ENCODE data around the gene MIA.
A peak's percentile ranks its signal among the peaks of the same experiment; 100 is the strongest.
"Not testable (repeated sequence)": the region's sequence is repeated elsewhere in the genome, so short reads cannot be mapped to it uniquely, and the experiment has no call there.

MIA gene

DNA sequence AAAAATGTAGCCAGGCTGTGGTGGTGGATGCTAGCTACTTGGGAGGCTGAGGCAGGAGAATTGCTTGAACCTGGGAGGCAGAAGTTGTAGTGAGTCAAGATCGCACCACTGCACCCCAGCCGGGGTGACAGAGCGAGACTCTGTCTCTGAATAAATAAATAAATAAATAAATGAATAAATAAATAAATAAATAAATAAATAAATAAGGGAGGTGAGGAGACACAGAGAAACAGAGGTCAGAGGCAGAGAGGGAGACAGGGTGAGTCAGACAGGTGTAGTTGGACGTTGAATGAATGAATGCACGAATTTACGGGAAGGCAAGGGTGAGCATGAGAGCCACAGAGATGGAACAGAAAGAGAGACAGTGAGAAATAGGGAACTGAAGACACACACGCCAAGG lies 5.8 kb downstream of the MIA start:
- no peak for DNase-seq

DNA sequence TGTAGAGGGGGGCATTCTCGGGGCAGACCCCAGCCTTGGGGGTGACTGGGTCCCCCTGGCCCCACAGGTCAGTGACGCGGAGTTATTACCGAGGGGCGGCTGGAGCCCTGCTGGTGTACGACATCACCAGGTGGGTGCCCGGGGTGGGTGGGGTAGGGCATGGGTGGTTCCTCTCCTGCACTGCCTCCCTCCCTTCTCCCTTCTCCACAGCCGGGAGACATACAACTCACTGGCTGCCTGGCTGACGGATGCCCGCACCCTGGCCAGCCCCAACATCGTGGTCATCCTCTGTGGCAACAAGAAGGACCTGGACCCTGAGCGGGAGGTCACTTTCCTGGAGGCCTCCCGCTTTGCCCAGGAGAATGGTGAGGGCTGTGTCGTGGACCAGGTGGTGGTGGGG lies 8.4 kb downstream of the MIA start:
- no peak for DNase-seq

DNA sequence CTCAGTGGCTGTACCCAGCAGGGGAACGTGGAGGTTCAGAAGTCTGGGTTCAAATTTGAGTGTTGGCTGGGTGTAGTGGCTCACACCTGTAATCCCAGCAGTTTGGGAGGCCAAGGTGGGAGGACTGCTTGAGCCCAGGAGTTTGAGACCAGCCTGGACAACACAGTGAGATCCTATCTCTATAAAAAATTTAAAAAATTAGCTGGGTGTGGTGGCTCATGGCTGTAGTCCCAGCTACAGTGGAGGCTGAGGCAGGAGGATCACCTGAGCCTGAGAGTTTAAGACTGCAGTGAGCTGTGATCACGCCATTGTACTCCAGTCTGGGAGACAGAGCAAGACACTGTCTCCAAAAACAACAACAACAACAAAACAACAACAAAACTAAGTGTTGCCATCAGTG lies 8.8 kb downstream of the MIA start:
- not testable (repeated sequence) for DNase-seq

DNA sequence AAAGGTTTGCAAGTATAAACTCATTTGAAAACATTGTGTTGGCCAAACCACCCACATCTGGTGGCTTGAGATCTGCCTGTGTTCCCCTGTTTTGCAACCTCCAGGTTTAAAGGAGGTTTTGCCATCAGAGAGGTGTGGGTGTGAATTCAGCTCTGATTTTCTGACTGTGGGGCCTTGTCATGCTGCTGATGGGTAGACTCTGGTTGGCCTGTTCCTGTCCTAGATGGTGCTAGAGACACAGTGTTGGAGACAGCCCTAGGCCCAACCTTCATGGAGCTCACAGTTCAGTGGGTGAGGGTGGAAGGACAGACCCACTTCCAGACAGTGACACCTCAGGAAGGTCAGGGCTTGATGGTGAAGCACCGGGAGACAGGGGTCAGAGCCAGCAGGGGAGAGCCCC lies 10.2 kb downstream of the MIA start:
- peak in 1 of 2 donors; percentile 28 for DNase-seq

DNA sequence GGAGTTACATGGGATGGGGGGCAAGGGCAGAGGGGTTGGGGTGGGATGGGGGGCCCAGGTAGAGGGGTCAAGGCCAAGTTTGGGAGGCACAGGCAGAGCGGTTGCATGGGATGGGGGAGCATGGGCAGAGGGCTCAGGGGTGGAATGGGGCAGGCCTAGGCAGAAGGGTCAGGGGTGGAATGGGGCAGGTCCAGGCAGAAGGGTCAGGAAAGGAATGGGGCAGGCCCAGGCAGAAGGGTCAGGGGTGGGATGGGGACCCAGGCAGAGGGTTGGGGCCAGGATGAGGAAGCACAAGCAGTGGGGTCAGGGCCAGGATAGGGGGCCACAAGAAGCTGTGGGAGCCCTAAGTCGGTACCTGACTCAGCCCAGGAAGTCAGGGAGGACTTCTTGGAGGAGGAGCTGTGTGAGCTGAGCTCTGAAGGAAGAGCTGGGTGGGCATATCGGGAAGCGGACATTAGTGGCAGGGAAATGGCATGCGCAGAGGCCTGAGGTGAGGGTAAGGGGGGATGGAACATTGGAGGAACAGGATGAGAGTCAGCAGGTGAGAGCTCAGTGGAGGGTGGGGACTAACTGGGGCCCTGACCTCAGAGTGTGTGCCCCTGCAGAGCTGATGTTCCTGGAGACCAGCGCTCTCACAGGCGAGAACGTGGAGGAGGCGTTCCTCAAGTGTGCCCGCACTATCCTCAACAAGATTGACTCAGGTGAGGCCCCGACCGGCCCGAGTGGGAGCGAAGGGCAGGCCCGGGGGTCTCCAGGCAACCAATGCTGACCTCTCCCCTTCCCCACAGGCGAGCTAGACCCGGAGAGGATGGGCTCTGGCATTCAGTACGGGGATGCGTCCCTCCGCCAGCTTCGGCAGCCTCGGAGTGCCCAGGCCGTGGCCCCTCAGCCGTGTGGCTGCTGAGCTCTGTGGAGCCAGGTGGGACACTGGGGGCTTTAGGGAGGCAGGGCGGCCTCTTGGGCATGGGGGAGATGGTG lies 11.0 kb downstream of the MIA start:
- DNase-seq = no peak

DNA sequence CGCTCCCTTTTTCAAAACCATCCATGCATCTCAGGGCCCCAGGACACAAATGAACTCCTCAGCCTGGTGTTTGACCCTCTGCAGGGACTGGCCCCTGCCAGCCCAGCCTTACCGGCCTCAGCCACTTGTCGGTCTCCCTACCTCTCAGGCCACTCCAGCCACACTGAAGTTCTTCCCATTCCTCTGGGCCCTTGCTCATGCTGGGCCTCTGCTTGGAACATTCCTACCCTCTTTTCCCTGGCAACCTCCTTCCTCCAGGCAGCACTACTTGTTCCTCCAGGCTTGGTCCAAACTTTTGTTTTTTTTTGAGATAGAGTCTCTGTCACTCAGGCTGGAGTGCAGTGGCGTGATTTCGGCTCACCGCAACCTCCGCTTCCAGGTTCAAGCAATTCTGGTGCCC lies 16.0 kb downstream of the MIA start:
- DNase-seq = no peak

DNA sequence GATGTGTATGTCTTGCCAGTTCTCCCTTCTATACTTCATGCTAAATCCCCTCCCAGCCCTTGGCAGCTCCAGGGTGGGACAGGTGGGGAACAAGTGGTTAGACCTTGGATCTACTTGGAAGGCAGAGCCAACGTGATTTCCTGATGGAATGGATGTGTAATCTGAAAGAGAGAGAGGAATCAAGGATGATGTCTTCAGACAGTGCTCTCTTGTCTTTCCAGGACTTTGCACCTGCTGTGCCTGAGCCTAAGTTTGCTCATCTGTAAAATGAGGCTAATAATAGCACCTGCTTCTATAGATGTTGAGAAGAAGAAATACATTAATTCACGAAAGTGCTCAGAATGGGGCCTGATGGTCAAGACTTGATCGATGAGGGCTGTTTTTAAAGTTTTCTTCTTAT lies 16.7 kb downstream of the MIA start:
- DNase-seq = no peak

DNA sequence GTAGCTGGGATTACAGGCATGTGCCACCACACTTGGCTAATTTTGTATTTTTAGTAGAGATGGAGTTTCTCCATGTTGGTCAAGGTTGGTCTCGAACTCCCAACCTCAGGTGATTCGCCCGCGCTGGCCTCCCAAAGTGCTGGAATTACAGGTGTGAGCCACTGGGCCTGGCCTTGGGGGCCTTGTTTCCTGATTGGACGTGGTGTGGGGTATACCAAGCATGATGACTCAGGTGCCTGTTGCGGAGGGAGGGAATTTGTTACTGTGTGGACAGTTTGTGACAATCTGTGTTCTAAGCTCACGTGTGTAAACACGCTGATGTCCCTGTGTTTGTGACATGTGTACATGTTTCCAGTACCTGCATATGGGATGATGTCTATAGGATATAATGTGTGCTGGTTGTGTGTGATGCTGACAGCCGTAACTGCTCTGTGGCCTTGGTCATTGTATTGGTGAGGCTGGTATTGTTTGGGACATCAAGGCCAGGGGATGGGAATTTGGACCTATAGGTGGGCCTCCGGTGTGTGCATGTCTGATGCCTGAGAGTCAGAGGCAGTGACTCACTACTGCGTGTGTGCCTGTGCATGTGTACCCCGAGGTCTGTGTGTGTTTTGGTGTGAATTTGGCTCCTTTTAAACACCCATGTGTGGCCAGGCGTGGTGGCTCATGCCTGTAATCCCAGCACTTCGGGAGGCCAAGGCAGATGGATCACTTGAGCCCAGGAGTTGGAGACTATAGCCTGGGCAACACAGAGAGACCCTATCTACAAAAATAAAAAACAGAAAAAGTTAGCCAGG lies 22.0 kb downstream of the MIA start:
- no peak for DNase-seq

DNA sequence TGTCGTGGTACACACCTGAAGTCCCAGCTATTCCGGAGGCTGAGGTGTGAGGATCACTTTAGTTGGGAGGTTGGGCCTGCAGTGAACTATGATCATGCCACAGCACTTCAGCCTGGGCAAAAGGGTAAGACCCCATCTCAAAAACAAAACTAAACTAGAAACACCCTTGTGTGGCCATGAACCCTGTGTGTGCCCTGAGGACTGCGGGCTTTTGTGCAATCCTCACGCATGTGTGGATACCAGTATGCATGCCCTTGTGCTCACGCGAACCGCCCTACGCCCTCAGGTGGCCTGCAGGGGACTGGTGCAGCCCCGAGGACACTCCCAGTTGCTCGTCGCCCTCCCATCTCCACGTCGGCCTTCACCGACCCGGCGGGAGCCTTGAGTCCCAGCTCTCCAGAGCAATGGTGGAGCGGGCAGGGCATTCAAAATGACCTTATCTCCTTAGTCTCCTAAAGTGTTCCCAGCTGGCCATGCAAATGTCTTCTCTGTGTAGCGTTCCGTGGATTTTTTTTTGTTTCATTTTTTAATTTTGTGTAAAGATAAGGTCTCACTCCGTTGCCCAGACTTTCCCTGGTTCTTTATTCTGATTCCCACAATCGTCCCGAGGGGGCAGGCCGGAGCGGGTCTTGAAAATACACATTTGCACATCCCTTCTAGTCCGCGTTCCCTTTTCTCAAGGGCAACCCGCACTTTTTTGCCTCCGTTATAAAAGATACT lies 22.8 kb downstream of the MIA start:
- DNase-seq = peak; percentile 48 to 68

DNA sequence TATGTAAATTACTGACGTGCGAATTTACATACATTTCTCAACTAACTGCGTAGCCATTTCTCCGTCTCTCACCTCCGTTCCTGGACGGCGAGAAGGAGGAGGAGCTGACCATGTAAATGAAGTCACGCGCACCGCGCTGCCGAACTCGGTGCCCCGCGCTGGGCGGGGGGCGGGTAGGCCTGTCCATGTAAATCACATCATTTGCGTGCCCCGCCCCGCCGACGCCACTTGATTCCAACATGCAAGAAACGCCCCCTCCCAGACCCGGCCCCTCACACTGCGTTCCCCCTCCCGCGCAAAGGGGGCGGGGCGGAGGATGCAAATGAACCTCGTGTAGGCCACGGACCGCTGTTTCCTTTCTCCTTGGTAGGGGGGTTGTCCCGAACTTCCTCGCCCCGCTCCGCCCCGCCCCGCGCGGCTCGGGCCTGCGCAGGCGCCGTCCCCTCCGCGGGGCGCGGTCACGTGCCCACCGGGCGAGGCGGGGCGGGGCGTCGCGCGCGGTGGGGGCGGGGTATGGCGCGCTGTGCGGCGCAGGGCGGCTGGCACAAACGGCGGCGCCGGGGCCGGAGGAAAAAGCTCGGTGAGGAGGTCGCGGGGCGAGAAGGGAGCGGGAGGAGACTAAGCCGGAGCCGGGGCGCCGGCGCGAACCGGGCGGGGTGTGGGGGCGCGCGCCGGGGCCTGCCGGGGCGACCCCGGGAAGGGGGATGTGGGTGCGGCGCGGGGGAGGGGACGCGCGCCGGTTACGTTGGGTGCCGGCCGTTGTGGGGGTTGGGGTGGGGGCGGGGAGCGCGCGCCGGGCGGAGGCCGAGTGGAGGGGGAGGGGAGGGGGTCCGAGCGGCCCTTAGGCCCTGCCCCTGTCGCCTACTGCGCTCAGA lies 23.6 kb downstream of the MIA start, which contains the start of gene EGLN2:
Gene EGLN2, plus strand, starts transcription at position 509 of the 875 bp plus-strand sequence. CDS start 1,382 bp downstream, outside the sequence.
- peak; percentile 100 for DNase-seq

DNA sequence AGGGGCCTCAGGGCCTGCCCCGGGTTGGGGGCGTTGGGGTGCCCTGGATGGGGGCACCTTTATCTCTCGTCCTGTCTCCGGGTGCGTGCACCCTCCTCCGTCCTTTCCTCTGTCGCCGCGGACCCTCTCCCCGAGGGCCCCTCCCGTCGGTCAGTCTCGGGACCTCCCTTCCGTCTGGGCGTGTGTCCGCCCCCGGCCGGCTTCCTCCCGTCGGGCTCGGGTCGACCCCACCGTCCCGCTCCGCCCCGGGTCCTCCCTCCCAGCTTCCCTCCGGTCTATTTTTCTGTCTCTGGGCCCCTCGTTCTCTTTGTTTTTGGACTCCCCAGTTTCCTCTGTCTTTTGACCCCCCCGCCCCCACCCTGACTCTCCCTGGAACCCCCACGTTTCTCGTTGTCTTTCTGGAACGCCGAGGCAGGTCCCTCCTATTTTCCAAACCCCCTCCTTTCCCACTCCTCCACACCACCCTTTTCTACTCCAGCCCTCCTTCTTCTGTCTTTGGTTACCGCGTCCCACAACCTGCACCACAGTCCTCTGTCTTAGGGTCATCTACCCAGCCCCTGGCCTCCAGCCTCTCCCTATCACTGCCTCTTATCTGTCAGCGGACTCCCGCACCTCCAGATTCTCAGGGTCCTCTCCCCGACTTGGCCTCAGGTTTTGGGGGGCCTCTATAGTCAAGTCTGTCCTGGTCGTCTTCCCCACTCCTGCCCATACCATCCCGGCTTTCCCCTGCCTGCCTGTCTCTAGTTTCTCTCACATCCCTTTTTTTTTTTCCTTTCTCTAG lies 24.4 kb downstream of the MIA start:
- peak; percentile 48 to 62 for DNase-seq

DNA sequence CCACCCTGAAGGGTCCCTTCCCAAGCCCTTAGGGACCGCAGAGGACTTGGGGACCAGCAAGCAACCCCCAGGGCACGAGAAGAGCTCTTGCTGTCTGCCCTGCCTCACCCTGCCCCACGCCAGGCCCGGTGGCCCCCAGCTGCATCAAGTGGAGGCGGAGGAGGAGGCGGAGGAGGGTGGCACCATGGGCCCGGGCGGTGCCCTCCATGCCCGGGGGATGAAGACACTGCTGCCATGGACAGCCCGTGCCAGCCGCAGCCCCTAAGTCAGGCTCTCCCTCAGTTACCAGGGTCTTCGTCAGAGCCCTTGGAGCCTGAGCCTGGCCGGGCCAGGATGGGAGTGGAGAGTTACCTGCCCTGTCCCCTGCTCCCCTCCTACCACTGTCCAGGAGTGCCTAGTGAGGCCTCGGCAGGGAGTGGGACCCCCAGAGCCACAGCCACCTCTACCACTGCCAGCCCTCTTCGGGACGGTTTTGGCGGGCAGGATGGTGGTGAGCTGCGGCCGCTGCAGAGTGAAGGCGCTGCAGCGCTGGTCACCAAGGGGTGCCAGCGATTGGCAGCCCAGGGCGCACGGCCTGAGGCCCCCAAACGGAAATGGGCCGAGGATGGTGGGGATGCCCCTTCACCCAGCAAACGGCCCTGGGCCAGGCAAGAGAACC lies 25.1 kb downstream of the MIA start:
- no peak for DNase-seq

DNA sequence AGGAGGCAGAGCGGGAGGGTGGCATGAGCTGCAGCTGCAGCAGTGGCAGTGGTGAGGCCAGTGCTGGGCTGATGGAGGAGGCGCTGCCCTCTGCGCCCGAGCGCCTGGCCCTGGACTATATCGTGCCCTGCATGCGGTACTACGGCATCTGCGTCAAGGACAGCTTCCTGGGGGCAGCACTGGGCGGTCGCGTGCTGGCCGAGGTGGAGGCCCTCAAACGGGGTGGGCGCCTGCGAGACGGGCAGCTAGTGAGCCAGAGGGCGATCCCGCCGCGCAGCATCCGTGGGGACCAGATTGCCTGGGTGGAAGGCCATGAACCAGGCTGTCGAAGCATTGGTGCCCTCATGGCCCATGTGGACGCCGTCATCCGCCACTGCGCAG lies 25.7 kb downstream of the MIA start:
- DNase-seq = no peak

DNA sequence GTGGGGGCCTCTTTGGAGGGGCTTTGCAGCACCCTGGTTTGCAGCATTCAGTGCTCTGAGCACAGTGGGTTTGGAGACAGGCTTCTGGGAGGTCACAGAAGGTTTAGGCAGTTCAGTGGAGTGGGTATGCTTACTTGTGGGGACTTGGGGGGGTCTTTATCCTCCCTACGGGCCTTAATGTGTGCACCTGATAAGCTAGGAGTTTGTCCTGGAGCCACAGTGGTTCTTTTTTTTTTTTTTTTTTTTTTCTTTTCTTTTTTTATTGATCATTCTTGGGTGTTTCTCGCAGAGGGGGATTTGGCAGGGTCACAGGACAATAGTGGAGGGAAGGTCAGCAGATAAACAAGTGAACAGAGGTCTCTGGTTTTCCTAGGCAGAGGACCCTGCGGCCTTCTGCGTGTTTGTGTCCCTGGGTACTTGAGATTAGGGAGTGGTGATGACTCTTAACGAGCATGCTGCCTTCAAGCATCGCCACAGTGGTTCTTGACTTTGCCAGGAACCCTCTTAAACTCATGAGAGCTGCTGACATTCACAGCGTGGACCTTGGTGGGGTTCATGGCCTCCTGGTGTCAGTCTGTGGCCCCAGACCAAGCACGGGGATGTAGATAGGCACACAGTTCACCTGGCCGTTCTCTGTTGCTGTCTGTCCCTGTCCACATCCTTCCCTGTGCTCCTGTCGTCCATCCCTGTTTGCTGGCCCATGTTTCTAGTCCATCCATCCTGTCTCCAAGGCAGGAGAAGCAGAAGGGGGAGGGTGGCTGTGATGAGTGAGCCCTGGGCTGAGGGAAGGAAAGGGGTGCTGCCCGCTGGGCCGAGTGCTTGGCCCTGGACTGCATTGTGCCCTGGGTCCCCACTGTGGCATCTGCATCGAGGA lies 26.3 kb downstream of the MIA start:
- no peak for DNase-seq

DNA sequence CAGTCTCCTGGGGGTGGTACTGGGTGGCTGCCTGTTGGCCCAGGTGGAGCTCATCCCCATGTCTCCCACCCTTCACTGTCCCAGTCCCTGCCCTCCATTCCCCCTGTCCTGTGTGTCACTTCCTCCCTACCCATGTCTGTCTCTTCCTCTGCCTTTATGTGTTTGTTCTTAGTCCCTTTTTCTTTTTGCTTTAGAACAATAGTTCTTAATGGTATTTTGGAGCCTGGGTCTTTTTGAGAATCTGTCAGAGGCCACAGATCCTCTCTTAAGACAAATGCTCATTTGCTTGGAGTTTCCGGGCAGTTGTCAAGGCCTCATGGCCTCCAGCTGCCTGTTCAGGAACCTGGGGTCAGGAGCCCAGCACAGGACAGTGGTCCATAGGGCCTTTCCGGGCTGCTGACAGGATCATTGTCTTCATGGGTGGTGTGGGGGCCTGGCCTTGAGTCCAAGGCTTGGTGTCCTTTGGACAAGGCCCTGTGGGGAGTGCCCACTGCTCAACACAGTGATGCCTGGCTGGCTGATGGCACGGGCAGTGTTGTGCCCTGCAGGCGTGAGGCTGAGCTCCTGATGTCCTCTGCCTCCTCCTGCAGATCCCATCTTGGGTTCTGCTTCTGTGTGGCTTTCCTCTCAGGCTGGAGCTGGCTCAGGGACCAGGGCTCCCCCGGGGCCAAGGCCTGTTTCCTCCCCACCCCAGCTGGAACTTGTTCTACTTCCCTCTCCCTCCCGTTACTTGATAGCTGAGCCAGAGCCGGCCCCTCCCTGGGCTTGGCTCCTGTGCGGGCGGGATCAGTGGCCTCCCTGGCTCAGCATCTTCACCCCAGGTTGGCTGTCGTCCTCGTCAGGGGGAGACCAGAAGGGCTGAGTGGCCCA lies 27.2 kb downstream of the MIA start:
- DNase-seq = peak; percentile 18 to 35

DNA sequence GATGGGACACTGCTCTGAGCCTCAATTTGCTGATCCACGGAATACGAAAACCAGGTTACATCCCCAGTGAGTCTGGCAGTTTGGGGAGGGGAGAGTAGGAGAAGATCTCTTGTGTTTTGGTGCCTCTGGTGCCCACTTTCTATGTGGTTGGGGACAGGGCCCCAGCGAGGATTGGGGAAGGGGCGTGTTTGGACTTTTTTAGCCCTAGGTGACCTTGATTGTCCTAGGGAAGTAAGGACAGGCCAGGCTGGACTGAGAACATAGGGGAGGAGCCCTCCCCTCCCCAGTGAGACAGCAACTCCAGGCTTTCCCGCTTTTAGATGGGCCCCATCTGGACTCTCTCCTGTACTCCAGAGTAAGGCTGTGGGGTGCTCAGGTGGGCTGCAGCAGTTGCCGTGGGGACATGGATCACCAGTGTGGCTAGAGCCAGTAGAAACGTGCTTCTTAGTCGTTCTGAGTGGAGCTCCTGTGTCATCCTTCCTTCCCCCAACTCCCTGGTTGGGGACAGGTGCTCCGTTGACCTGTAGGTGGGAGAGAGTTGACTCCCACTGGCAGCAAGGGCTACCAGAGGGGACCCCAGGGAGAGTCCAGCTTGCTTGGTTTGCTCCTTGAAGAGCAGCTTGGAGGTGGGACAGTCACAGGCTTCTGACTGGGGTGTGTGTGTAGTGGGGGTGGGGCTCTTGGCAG lies 28.0 kb downstream of the MIA start:
- DNase-seq = no peak

DNA sequence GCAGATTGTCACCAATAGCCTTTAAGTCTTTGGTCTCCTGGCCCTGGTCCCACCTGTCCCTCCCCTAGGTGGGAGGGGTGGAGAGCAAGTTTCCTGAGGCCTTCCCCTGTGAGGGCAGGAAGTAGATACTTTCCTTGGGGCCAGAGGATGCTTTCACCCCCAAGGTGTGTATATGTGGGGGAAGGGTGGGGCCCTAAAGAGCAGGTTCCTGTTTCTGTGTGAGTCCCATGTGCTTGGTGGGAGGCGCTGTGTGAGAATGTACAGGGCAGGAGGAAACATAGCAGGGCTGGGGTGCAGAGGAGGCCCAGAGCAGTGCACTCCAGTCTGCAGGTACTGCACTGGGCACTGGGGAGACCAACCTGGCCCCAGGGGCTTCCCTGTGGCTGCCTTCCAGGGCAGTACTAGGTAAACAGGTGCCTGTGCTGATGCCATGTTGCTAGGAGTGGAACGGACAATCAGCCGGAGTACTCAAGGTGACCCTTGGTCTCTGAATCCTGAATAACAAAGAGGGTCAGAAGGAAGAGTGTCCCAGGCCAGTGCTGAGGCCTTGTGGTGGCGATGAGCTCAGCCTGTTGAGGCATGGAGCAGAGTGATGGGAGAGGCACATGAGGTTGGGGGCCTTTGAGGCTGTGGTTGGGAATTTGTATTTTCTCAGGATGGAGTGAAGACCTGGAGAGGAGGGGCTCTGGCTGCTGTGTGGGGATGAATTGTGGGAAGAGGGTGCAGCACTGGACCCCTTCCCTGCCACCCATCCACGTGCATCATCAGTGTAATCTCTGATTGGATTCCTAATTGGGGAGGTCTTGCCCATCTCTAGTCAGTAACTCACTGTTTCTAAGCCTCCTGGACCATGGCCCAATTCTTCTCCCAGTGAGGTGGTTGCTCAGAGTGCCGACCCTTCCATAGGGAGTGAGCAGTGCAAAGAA lies 28.8 kb downstream of the MIA start:
- DNase-seq = no peak

Measured in inflammatory macrophage treated with lipopolysaccharide for 1 hour (primary cell).